ENCODE results near the gene ARHGAP44. TPM values are rescaled to one million over a fixed set of nuclear protein-coding genes. Genes with fewer than 3 reads are reported as not detected.

ARHGAP44 gene
- total and polyA plus RNA-seq, 2 of the 13 experiments (the other 11 are each of a cell fraction or from before 2014, with no cell fraction given): 0.79 to 3.1 TPM

DNA sequence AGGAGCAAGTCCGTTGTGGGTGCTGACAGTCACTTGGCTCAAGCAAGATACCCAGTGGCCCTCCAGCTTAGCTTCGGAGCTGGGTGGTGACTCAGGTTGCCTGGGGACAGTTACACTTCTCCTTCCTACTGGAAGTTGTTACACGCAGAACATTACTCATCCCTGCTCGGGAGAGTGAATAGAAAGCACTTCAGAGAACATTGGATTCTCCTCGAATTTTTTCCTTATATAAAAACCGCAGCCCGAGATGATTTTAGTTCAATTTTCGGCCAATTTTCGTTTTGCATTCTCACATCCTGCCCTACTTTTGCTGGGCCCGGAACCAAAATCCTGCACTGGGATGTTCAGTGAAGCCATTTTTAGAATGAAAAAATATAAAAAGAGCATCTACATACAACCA, 128.8 kb downstream of the ARHGAP44 start:
- CTCF ChIA-PET (ENCODE audit: low intra/inter-chr PET ratio, low total read pairs): no interaction called here
- POLR2A ChIA-PET: interaction anchor here (0.6 kb wide), 1 partner anchor 523 kb away, joined by 3 read pairs; no protein-coding TSS in a partner anchor
- intact Hi-C loops (cut with micrococcal nuclease; ENCODE audit: unreplicated experiment) (no loop called here), in situ Hi-C loops (cut with HindIII; ENCODE audit: extremely low pct_ligation_motif_present, low pct_unique_long_range_greater_than_20kb) (no loop called here)
- no peak overlapping the region for H3K27ac ChIP-seq (ENCODE audit: extremely low read length, insufficient read depth, low read length)
- 78% methylated on average over 9 of the region's 10 CpGs for WGBS (ENCODE audit: low lambda C conversion rate)
- no peaks in the 10 kb centered on the region for H3K36me3 ChIP-seq (replicated peaks in 1 of 2; ENCODE audit: control insufficient read depth in 1 of 2, insufficient read depth in 2 of 2, low read length in 2 of 2)
- FAIRE-seq: no peak
- H4K20me1 ChIP-seq (ENCODE audit: insufficient read depth, low read length): no peaks in the 10 kb centered on the region
- no TSS peak for BruUV-seq (replicated peaks)
- H3K4me1 ChIP-seq (ENCODE audit: insufficient read depth, low read length): no peaks in the 10 kb centered on the region
- no peak overlapping the region for H2AFZ ChIP-seq (ENCODE audit: low read length)
- no peak for ATAC-seq
- H3K4me3 ChIP-seq (replicated peaks in 1 of 3; ENCODE audit: insufficient read depth in 1 of 3, low read depth in 2 of 3, low read length in 3 of 3): no peak overlapping the region
- H3K9ac ChIP-seq (ENCODE audit: insufficient read depth, low read depth, low read length): no peak overlapping the region
- H3K27me3 ChIP-seq (ENCODE audit: control insufficient read depth in 1 of 2, insufficient read depth in 2 of 2, low read length in 2 of 2): no peaks in the 10 kb centered on the region
- DNase-seq (ENCODE audit: low spot score): no peak
- H3K4me2 ChIP-seq (ENCODE audit: low read depth, low read length): no peak overlapping the region
- no peaks in the 10 kb centered on the region for H3K79me2 ChIP-seq (ENCODE audit: insufficient read depth, low read length)
- TF ChIP-seq, protein P1, sequence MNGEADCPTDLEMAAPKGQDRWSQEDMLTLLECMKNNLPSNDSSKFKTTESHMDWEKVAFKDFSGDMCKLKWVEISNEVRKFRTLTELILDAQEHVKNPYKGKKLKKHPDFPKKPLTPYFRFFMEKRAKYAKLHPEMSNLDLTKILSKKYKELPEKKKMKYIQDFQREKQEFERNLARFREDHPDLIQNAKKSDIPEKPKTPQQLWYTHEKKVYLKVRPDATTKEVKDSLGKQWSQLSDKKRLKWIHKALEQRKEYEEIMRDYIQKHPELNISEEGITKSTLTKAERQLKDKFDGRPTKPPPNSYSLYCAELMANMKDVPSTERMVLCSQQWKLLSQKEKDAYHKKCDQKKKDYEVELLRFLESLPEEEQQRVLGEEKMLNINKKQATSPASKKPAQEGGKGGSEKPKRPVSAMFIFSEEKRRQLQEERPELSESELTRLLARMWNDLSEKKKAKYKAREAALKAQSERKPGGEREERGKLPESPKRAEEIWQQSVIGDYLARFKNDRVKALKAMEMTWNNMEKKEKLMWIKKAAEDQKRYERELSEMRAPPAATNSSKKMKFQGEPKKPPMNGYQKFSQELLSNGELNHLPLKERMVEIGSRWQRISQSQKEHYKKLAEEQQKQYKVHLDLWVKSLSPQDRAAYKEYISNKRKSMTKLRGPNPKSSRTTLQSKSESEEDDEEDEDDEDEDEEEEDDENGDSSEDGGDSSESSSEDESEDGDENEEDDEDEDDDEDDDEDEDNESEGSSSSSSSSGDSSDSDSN (CRISPR knock-in tag; IDR thresholded peaks at IDR 0.05): no peak
- TF ChIP-seq ZNF451 (CRISPR knock-in tag; IDR thresholded peaks at IDR 0.05): no peak
- no peak for TF ChIP-seq ZMAT3 (CRISPR knock-in tag; conservative IDR thresholded peaks at IDR 0.05)
- no peak for TF ChIP-seq ZKSCAN5 (CRISPR knock-in tag; IDR thresholded peaks at IDR 0.05)
- no peak for TF ChIP-seq DNMT3B (CRISPR knock-in tag; conservative IDR thresholded peaks at IDR 0.05)
- no peaks in the 10 kb centered on the region for H3K9me3 ChIP-seq (ENCODE audit: low read length)

- H3K27me3 ChIP-seq (ENCODE audit: control insufficient read depth in 1 of 2, insufficient read depth in 2 of 2, low read length in 2 of 2): no peaks in the 10 kb centered on the region
- no TSS peak for BruUV-seq (replicated peaks)
- intact Hi-C loops (cut with micrococcal nuclease; ENCODE audit: unreplicated experiment): no loop called here
- H3K36me3 ChIP-seq (replicated peaks in 1 of 2; ENCODE audit: control insufficient read depth in 1 of 2, insufficient read depth in 2 of 2, low read length in 2 of 2): no peaks in the 10 kb centered on the region
- H2AFZ ChIP-seq (ENCODE audit: low read length): no peak overlapping the region
- no peaks in the 10 kb centered on the region for H4K20me1 ChIP-seq (ENCODE audit: insufficient read depth, low read length)
- POLR2A ChIA-PET: no interaction called here
- H3K4me3 ChIP-seq (replicated peaks in 1 of 3; ENCODE audit: insufficient read depth in 1 of 3, low read depth in 2 of 3, low read length in 3 of 3): no peak overlapping the region
- 76% methylated on average over 4 of the region's 4 CpGs for WGBS (ENCODE audit: low lambda C conversion rate)
- H3K4me2 ChIP-seq (ENCODE audit: low read depth, low read length): no peak overlapping the region
- no peak overlapping the region for H3K9ac ChIP-seq (ENCODE audit: insufficient read depth, low read depth, low read length)
- no peak for DNase-seq (ENCODE audit: low spot score)
- CTCF ChIA-PET (ENCODE audit: low intra/inter-chr PET ratio, low total read pairs): no interaction called here
- ATAC-seq: no peak
- no peak overlapping the region for H3K27ac ChIP-seq (ENCODE audit: extremely low read length, insufficient read depth, low read length)
- in situ Hi-C loops (cut with HindIII; ENCODE audit: extremely low pct_ligation_motif_present, low pct_unique_long_range_greater_than_20kb): no loop called here
- no peaks in the 10 kb centered on the region for H3K79me2 ChIP-seq (ENCODE audit: insufficient read depth, low read length)
- FAIRE-seq: no peak
- TF ChIP-seq ZBTB26 (CRISPR knock-in tag; IDR thresholded peaks at IDR 0.05; ENCODE audit: borderline replicate concordance) (no peak), SNAI1 (CRISPR knock-in tag; IDR thresholded peaks at IDR 0.05; ENCODE audit: borderline replicate concordance) (no peak)
- no peaks in the 10 kb centered on the region for H3K4me1 ChIP-seq (ENCODE audit: insufficient read depth, low read length)
- H3K9me3 ChIP-seq (ENCODE audit: low read length): no peaks in the 10 kb centered on the region
Observed at GRCh38 chr17:12922120-12922519, 132.8 kb downstream of the ARHGAP44 start.

Measured in HepG2 (cell line).